ENCODE measurements around the gene CTNND2.

DNA sequence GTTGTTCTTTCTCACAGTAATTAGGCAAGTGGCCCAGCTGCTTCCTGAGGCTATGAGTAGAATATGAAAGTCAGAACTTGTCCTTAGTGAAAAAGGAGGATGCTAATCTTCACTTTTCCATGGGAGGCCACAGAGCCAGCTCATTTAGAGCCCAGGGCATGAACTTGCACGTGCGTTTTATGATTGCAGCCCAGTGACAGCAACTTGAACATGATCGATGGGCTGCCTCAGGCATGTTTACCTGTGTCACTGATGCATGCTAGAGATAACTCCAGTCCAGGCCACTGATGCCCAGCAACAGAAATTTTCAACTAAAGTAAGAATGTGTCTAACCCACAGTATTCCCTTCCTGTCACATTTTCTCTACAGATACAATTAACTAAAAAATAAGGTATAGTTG, 179.3 kb downstream of the CTNND2 start:
- TF ChIP-seq CTCF (IDR thresholded peaks at IDR 0.05 in 4 of 5, conservative IDR thresholded peaks at IDR 0.05 in 1 of 5), result no peak
- no peak for TF ChIP-seq POLR2A (IDR thresholded peaks at IDR 0.05)
